Measurements from ENCODE around the gene ETS2.

DNA sequence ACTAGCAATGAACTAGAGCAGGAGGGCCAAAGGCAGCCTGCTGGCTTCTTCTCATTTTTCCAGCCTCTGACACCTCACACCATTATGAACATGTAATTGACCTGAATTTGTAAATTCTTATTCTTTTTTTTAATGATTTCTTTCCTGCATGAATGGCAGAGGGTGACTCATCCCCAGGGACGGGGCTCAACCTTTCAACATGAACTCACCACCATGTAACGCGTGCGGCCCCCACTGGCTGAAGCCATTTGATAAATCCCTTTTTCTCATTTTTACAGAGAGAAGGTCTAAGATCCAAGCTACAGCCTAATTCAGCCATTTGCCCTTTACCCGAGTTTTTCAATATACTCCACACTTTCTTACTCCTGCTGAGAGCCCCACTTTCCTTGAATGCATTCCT, 9.3 kb upstream of the ETS2 start:
- TF ChIP-seq, protein P1, sequence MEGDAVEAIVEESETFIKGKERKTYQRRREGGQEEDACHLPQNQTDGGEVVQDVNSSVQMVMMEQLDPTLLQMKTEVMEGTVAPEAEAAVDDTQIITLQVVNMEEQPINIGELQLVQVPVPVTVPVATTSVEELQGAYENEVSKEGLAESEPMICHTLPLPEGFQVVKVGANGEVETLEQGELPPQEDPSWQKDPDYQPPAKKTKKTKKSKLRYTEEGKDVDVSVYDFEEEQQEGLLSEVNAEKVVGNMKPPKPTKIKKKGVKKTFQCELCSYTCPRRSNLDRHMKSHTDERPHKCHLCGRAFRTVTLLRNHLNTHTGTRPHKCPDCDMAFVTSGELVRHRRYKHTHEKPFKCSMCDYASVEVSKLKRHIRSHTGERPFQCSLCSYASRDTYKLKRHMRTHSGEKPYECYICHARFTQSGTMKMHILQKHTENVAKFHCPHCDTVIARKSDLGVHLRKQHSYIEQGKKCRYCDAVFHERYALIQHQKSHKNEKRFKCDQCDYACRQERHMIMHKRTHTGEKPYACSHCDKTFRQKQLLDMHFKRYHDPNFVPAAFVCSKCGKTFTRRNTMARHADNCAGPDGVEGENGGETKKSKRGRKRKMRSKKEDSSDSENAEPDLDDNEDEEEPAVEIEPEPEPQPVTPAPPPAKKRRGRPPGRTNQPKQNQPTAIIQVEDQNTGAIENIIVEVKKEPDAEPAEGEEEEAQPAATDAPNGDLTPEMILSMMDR (IDR thresholded peaks at IDR 0.05) = no peak
- no peak for TF ChIP-seq POLR2A (IDR thresholded peaks at IDR 0.05)

Data from thyroid gland (tissue), 4 donors.